K562 (cell line): ENCODE data around the gene CEP120. TPM values are rescaled to one million over a fixed set of nuclear protein-coding genes. Genes with fewer than 3 reads are reported as not detected.

ENCODE experiments used
- ATAC-seq: fragments of 200-7000 bp; cut with Tn5 transposase; 3 replicates; pipeline ENCODE4 v1.9.1; 2020; ENCODE audit warnings: moderate library complexity
- BruUV-seq: library from RNA; stranded (reverse); fragments of 400-500 nt; replicated peaks from 2 replicates; lab custom pipeline; 2021; lab: Mats Ljungman, UMichigan
- CTCF ChIA-PET: fragments of 300-600 bp; formaldehyde crosslinking; extraction: SDS; loops from one replicate; lab custom pipeline; 2021; ENCODE audit warnings: low intra/inter-chr PET ratio; lab: Yijun Ruan, JAX
- POLR2A ChIA-PET: fragments of 300-600, 350-650 bp; sonication (Branson Sonifier 250); formaldehyde crosslinking; extraction: SDS; loops from one replicate; lab custom pipeline; 2021; ENCODE audit warnings: antibody characterized with exemption, inconsistent platforms; lab: Yijun Ruan, JAX
- DNase-seq, 4 experiments: peaks; one replicate each; pipeline versions ENCODE4 v3.0.0 to v3.0.0-alpha.2; 2011 to 2018; ENCODE audit warnings: low spot score in 3 of 4, mixed read lengths in 3 of 4; ENCODE audit errors: extremely low read depth in 1 of 4
- FAIRE-seq: peaks from 2 replicates; lab custom pipeline; 2011; peaks lifted over from hg19 to GRCh38; lab: Jason Lieb, UNC
- H2AFZ ChIP-seq: 2 replicates; pipeline ENCODE4 v1.6.0; 2011; ENCODE audit warnings: low read depth, low read length, control low read depth, inconsistent platforms
- H3K27ac ChIP-seq: fragments of 200-600 bp; 3 replicates; pipeline ENCODE4 v1.8.0; 2011; ENCODE audit warnings: low read depth, mild to moderate bottlenecking, control low read depth, inconsistent platforms, low read length, moderate library complexity, mixed read lengths; ENCODE audit errors: extremely low read depth
- H3K27me3 ChIP-seq, 2 experiments: fragments of 300-600 bp in 1 of 2; 2 replicates in 1 of 2; 3 replicates in 1 of 2; pipeline versions ENCODE4 v1.6.0 to v1.8.0; 2011; ENCODE audit warnings: inconsistent platforms in 2 of 2, low read length in 2 of 2, mild to moderate bottlenecking in 1 of 2, mixed read lengths in 1 of 2, moderate library complexity in 1 of 2; ENCODE audit not compliant: control insufficient read depth in 2 of 2, insufficient read depth in 2 of 2
- H3K36me3 ChIP-seq: fragments of 300-600 bp; 3 replicates; pipeline ENCODE4 v1.8.0; 2011; ENCODE audit warnings: mild to moderate bottlenecking, low read length, inconsistent platforms; ENCODE audit not compliant: control insufficient read depth, insufficient read depth
- H3K4me1 ChIP-seq, 2 experiments: fragments of 200-600 bp in 1 of 2; replicated peaks in 1 of 2; 2 replicates in 1 of 2; 3 replicates in 1 of 2; pipeline versions ENCODE4 v1.5.1 to v1.8.0; 2011; ENCODE audit warnings: inconsistent platforms in 2 of 2, low read length in 2 of 2, mild to moderate bottlenecking in 1 of 2, mixed read lengths in 1 of 2, moderate library complexity in 1 of 2; ENCODE audit not compliant: control insufficient read depth in 2 of 2, insufficient read depth in 2 of 2
- H3K4me2 ChIP-seq: 2 replicates; pipeline ENCODE4 v1.6.1; 2011; ENCODE audit warnings: low read length, control low read depth, inconsistent platforms, mixed read lengths; ENCODE audit not compliant: insufficient read depth
- H3K4me3 ChIP-seq: fragments of 200-600 bp; sonication (generic), shearing (Covaris generic); 2 replicates; pipeline ENCODE4 v1.5.1; 2016; ENCODE audit warnings: control low read depth, inconsistent platforms
- H3K79me2 ChIP-seq: fragments of 200-600 bp; 3 replicates; pipeline ENCODE4 v1.8.0; 2011; ENCODE audit warnings: low read length, inconsistent platforms; ENCODE audit not compliant: control insufficient read depth, insufficient read depth
- H3K9ac ChIP-seq, 2 experiments: 2 replicates each; pipeline versions ENCODE4 v1.6.0 to v1.6.1; 2011; ENCODE audit warnings: low read depth in 2 of 2, low read length in 2 of 2, control low read depth in 1 of 2, inconsistent platforms in 1 of 2, mild to moderate bottlenecking in 1 of 2, mixed read lengths in 1 of 2; ENCODE audit not compliant: insufficient read depth in 1 of 2
- H3K9me1 ChIP-seq: one replicate; pipeline ENCODE4 v1.6.0; 2011; ENCODE audit warnings: inconsistent platforms, mild to moderate bottlenecking, low read length, moderate library complexity; ENCODE audit not compliant: control insufficient read depth, insufficient read depth
- H3K9me3 ChIP-seq: replicated peaks from 2 replicates; pipeline ENCODE4 v1.5.1; 2011; ENCODE audit warnings: low read depth, low read length, inconsistent platforms; ENCODE audit not compliant: control insufficient read depth, insufficient read depth
- H4K20me1 ChIP-seq: replicated peaks from 2 replicates; pipeline ENCODE4 v1.6.1; 2011; ENCODE audit warnings: low read length, inconsistent platforms, mixed read lengths; ENCODE audit not compliant: control insufficient read depth, insufficient read depth
- ARNT ChIP-seq, 2 experiments: fragments of 450-650 bp; IDR thresholded peaks; 2 replicates each; pipeline ENCODE4 v1.6.1; 2016; ENCODE audit warnings: mild to moderate bottlenecking in 1 of 2
- CHD4 ChIP-seq: fragments of 200-600 bp; sonication (generic); IDR thresholded peaks from 3 replicates; pipeline ENCODE4 v1.6.1; 2012; ENCODE audit warnings: low read depth, mild to moderate bottlenecking, mixed read lengths, low read length, inconsistent platforms; ENCODE audit not compliant: insufficient read depth, insufficient replicate concordance, poor library complexity, severe bottlenecking
- ETV1 ChIP-seq: fragments of 450-650 bp; conservative IDR thresholded peaks from 2 replicates; pipeline ENCODE4 v1.6.1; 2016; ENCODE audit warnings: missing genetic modification characterization, control low read depth, low read depth, missing compliant biosample characterization
- FOXP1 ChIP-seq: sonication (generic); formaldehyde crosslinking; IDR thresholded peaks from 2 replicates; pipeline ENCODE4 v1.8.0; 2022; ENCODE audit warnings: mild to moderate bottlenecking, missing genetic modification reagents
- GATAD2B ChIP-seq: fragments of 450-650 bp; IDR thresholded peaks from 2 replicates; pipeline ENCODE4 v1.6.1; 2017; ENCODE audit warnings: mild to moderate bottlenecking, borderline replicate concordance
- PHF20 ChIP-seq: fragments of 450-650 bp; IDR thresholded peaks from 2 replicates; pipeline ENCODE4 v1.6.1; 2018; ENCODE audit not compliant: partially characterized antibody
- POU5F1 ChIP-seq: fragments of 150-350 bp; IDR thresholded peaks from 2 replicates; pipeline ENCODE4 v1.6.1; 2014; ENCODE audit warnings: borderline replicate concordance, low read length, low read depth, mild to moderate bottlenecking; ENCODE audit not compliant: partially characterized antibody
- PRMT5 ChIP-seq: sonication (generic); formaldehyde crosslinking; IDR thresholded peaks from 2 replicates; pipeline ENCODE4 v1.5.0; 2020; ENCODE audit warnings: missing genetic modification reagents
- PURB ChIP-seq: sonication (generic); formaldehyde crosslinking; IDR thresholded peaks from 2 replicates; pipeline ENCODE4 v1.9.0; 2021; ENCODE audit warnings: low read depth, mild to moderate bottlenecking, missing genetic modification reagents
- RBM22 ChIP-seq: fragments of 200-400 bp; formaldehyde crosslinking; IDR thresholded peaks from 2 replicates; pipeline ENCODE4 v1.6.1; 2018; ENCODE audit warnings: low read length, low read depth; ENCODE audit not compliant: poor library complexity, severe bottlenecking
- SOX6 ChIP-seq: fragments of 450-650 bp; IDR thresholded peaks from 2 replicates; pipeline ENCODE4 v1.6.1; 2014; ENCODE audit warnings: mild to moderate bottlenecking
- ZBTB11 ChIP-seq, 3 experiments: fragments of 200-800 bp in 1 of 3; fragments of 250-450 bp in 1 of 3; fragments of 450-650 bp in 1 of 3; sonication (Bioruptor Pico) in 1 of 3; sonication (Bioruptor generic) in 1 of 3; formaldehyde crosslinking in 1 of 3; IDR thresholded peaks; 2 replicates each; pipeline versions ENCODE4 v1.6.1 to v1.8.0; 2016 to 2022; ENCODE audit warnings: mild to moderate bottlenecking in 2 of 3, missing genetic modification characterization in 2 of 3, missing compliant biosample characterization in 1 of 3, moderate library complexity in 1 of 3
- ZNF239 ChIP-seq: fragments of 250-450 bp; sonication (Bioruptor Pico); IDR thresholded peaks from 2 replicates; pipeline ENCODE4 v1.4.0; 2020; ENCODE audit warnings: mild to moderate bottlenecking
- ZNF695 ChIP-seq: fragments of 450-650 bp; formaldehyde crosslinking; IDR thresholded peaks from 2 replicates; pipeline ENCODE4 v1.4.0; 2020; ENCODE audit warnings: mild to moderate bottlenecking, moderate library complexity
- ZNF830 ChIP-seq: fragments of 250-450 bp; sonication (Bioruptor Pico); IDR thresholded peaks from 2 replicates; pipeline ENCODE4 v1.5.0; 2021; ENCODE audit warnings: mild to moderate bottlenecking
- WGBS: fragments of 100-300 bp; shearing (Covaris generic); methylation state at CpG from one replicate; pipeline ENCODE4 v1.1.6; 2016; ENCODE audit warnings: low coverage, mixed read lengths; ENCODE audit not compliant: insufficient coverage; ENCODE audit errors: missing lambda C conversion rate; 5-methylcytosine and 5-hydroxymethylcytosine counted together
- in situ Hi-C: fragments of 300-500 bp; cut with MboI; formaldehyde crosslinking; loops from 4 replicates; pipeline ENCODE4 v1.15.0; 2018; ENCODE audit warnings: inconsistent platforms, mixed read lengths
- intact Hi-C: fragments of 100-400 bp; cut with micrococcal nuclease; formaldehyde crosslinking; loops from 2 replicates; pipeline ENCODE4 v1.14.2; 2022
- polyA plus RNA-seq, 8 experiments: library from polyadenylated mRNA; depleted of rRNA in 4 of 8; stranded (reverse) in 5 of 8; unstranded in 3 of 8; fragments of >200 nt; fragmentation: Nextera tagmentation in 2 of 8; fragmentation: Illumina TruSeq in 1 of 8; extraction: Ambion mirVana in 2 of 8; extraction: Trizol in 1 of 8; gene quantifications; 2 replicates each; pipeline versions ENCODE4 v1.2.1 to v1.2.3, GENCODE V29; 2011 to 2014; ENCODE audit warnings: inconsistent platforms in 1 of 8, missing spikeins in 1 of 8
- total RNA-seq, 7 experiments: library from RNA; depleted of rRNA in 6 of 7; stranded (reverse); fragments of >200 nt in 6 of 7; fragmentation: Illumina TruSeq in 2 of 7; extraction: Trizol in 2 of 7; gene quantifications; 2 replicates each; pipeline versions ENCODE4 v1.2.1 to v1.2.3, GENCODE V29; 2011 to 2021; ENCODE audit warnings: low replicate concordance in 1 of 7
- TF ChIP-seq, protein P1 (sequence below): fragments of 450-650 bp; formaldehyde crosslinking; IDR thresholded peaks from 2 replicates; pipeline ENCODE4 v1.4.0; 2020; ENCODE audit warnings: mild to moderate bottlenecking
- TF ChIP-seq, protein P2 (sequence below): sonication (generic); formaldehyde crosslinking; IDR thresholded peaks from 2 replicates; pipeline ENCODE4 v1.8.0; 2023; ENCODE audit warnings: mild to moderate bottlenecking, missing genetic modification reagents

Gene CEP120
- total and polyA plus RNA-seq, 9 of the 15 experiments (the other 6 are each of a cell fraction or from before 2014, with no cell fraction given) = 3.3 to 24.9 (median 14.4) TPM

- TF ChIP-seq CHD4 = no peak
- no peak for TF ChIP-seq GATAD2B
- TF ChIP-seq POU5F1 = no peak
- TF ChIP-seq ZNF695 (CRISPR knock-in tag) = no peak
- TF ChIP-seq, protein P1, sequence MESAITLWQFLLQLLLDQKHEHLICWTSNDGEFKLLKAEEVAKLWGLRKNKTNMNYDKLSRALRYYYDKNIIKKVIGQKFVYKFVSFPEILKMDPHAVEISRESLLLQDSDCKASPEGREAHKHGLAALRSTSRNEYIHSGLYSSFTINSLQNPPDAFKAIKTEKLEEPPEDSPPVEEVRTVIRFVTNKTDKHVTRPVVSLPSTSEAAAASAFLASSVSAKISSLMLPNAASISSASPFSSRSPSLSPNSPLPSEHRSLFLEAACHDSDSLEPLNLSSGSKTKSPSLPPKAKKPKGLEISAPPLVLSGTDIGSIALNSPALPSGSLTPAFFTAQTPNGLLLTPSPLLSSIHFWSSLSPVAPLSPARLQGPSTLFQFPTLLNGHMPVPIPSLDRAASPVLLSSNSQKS (CRISPR knock-in tag) = no peak
- no peak for TF ChIP-seq PRMT5
Observed at GRCh38 chr5:123438244-123438643, 15.0 kb upstream of the CEP120 start (continued).

DNA sequence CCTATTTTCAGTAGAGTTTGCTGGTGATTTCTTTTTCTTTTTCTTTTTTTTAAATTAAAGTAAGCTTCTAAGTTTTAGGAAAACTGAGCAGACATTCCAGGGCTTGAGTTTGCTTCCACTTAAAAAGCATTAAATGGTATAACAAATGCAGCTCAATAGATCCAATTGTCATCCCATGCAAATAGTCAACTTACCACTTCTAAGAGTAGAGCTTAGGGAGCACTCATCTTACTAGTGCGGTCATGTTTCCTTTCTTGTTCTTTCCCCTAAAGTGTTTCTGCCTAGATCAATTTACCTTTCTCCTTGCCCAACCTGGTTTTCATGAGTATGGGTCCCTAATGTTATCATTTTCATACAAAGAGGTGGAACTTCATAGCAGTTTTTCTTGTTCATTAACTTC is 13.0 kb upstream of the CEP120 start:
- ChIA-PET CTCF (no interaction called here), POLR2A (no interaction called here)
- DNase-seq = no peak
- Histone ChIP-seq H3K9me1 (no peaks in the 10 kb centered on the region), H3K4me1 (no peaks in the 10 kb centered on the region), H4K20me1 (no peaks in the 10 kb centered on the region), H3K27me3 (no peaks in the 10 kb centered on the region), H2AFZ (no peak overlapping the region), H3K4me2 (no peak overlapping the region), H3K9ac (no peak overlapping the region), H3K9me3 (no peaks in the 10 kb centered on the region), H3K36me3 (no peaks in the 10 kb centered on the region), H3K27ac (no peak overlapping the region), H3K79me2 (no peaks in the 10 kb centered on the region), H3K4me3 (no peak overlapping the region)
- in situ Hi-C loops (no loop called here), intact Hi-C loops (no loop called here)
- no peak for ATAC-seq
- WGBS = 75% methylated on average over 1 of the region's 1 CpG
- FAIRE-seq = no peak
- BruUV-seq = no TSS peak
- TF ChIP-seq PURB (no peak), ARNT (IDR thresholded peaks at IDR 0.05) (no peak), ETV1 (tag) (no peak), FOXP1 (CRISPR knock-in tag) (no peak), ZNF239 (CRISPR knock-in tag) (no peak), PHF20 (no peak), ZBTB11 (CRISPR knock-in tag; IDR thresholded peaks at IDR 0.05) (no peak), RBM22 (no peak), SOX6 (no peak), ZNF830 (CRISPR knock-in tag) (no peak)
- TF ChIP-seq, protein P2, sequence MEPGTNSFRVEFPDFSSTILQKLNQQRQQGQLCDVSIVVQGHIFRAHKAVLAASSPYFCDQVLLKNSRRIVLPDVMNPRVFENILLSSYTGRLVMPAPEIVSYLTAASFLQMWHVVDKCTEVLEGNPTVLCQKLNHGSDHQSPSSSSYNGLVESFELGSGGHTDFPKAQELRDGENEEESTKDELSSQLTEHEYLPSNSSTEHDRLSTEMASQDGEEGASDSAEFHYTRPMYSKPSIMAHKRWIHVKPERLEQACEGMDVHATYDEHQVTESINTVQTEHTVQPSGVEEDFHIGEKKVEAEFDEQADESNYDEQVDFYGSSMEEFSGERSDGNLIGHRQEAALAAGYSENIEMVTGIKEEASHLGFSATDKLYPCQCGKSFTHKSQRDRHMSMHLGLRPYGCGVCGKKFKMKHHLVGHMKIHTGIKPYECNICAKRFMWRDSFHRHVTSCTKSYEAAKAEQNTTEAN (CRISPR knock-in tag) = no peak
